CD4-positive, CD25-positive, alpha-beta regulatory T cell (primary cell): ENCODE measurements around the gene ENKUR. TPM values are rescaled to one million over a fixed set of nuclear protein-coding genes. Genes with fewer than 3 reads are reported as not detected.
"Not testable (repeated sequence)": the region's sequence is repeated elsewhere in the genome, so short reads cannot be mapped to it uniquely, and the experiment has no call there.

ENCODE experiments used
- ATAC-seq, 2 donors: fragments of 150-1000 bp; cut with Tn5 transposase; one replicate each; pipeline ENCODE4 v1.10.0; 2021; ENCODE audit warnings: low read depth in 2 of 2, moderate number of reproducible peaks in 2 of 2, moderate library complexity in 1 of 2
- DNase-seq, 3 donors: peaks; one replicate each; pipeline versions ENCODE4 v3.0.0 to v3.0.0-alpha.2; 2012 to 2022; ENCODE audit warnings: mixed read lengths in 1 of 3
- H3K27ac ChIP-seq: one replicate; pipeline ENCODE4 v1.7.0; 2013; ENCODE audit warnings: mild to moderate bottlenecking, low read length; ENCODE audit not compliant: insufficient read depth, poor library complexity, severe bottlenecking
- H3K27me3 ChIP-seq: one replicate; pipeline ENCODE4 v1.7.0; 2013; ENCODE audit warnings: low read length; ENCODE audit not compliant: control insufficient read depth, insufficient read depth
- H3K36me3 ChIP-seq: one replicate; pipeline ENCODE4 v1.7.0; 2013; ENCODE audit warnings: mild to moderate bottlenecking, low read length, moderate library complexity; ENCODE audit not compliant: control insufficient read depth, insufficient read depth
- H3K4me1 ChIP-seq: 2 replicates; pipeline ENCODE4 v1.7.0; 2013; ENCODE audit warnings: mild to moderate bottlenecking, low read length; ENCODE audit not compliant: insufficient read depth, control insufficient read depth, poor library complexity, severe bottlenecking
- H3K4me3 ChIP-seq: one replicate; pipeline ENCODE4 v1.7.0; 2013; ENCODE audit warnings: low read depth, mild to moderate bottlenecking, low read length, moderate library complexity
- H3K9me3 ChIP-seq, 2 experiments: 1 replicate in 1 of 2; 2 replicates in 1 of 2; pipeline ENCODE4 v1.7.0; 2013; ENCODE audit warnings: low read length in 2 of 2, mild to moderate bottlenecking in 1 of 2, moderate library complexity in 1 of 2; ENCODE audit not compliant: control insufficient read depth in 2 of 2
- H3K27ac Mint-ChIP-seq, 3 donors: one replicate each; pipeline ENCODE4 v1.8.0; 2020 to 2022; ENCODE audit warnings: mild to moderate bottlenecking in 3 of 3, mixed read lengths in 3 of 3, moderate library complexity in 2 of 3
- H3K27me3 Mint-ChIP-seq: one replicate; pipeline ENCODE4 v1.8.0; 2022; ENCODE audit warnings: mild to moderate bottlenecking, mixed read lengths
- H3K36me3 Mint-ChIP-seq: one replicate; pipeline ENCODE4 v1.8.0; 2020; ENCODE audit warnings: mixed read lengths
- H3K4me1 Mint-ChIP-seq, 4 donors: one replicate each; pipeline ENCODE4 v1.8.0; 2020 to 2022; ENCODE audit warnings: mixed read lengths in 4 of 4, mild to moderate bottlenecking in 1 of 4
- H3K4me3 Mint-ChIP-seq, 4 donors: one replicate each; pipeline ENCODE4 v1.8.0; 2020 to 2022; ENCODE audit warnings: mild to moderate bottlenecking in 4 of 4, mixed read lengths in 4 of 4, moderate library complexity in 3 of 4
- H3K9me3 Mint-ChIP-seq, 7 donors: one replicate each; pipeline ENCODE4 v1.8.0; 2020 to 2022; ENCODE audit warnings: mixed read lengths in 7 of 7, mild to moderate bottlenecking in 3 of 7, moderate library complexity in 2 of 7
- polyA plus RNA-seq, 4 donors: library from polyadenylated mRNA; unstranded; fragments of 300-500 nt; fragmentation: Illumina TruSeq; gene quantifications; one replicate each; pipeline ENCODE4 v1.2.3, GENCODE V29; 2021
- total RNA-seq: library from RNA; stranded (reverse); gene quantifications from one replicate; pipeline ENCODE4 v1.2.3, GENCODE V29; 2022

Gene ENKUR
- total and polyA plus RNA-seq, 5 donors from 2014 or later: 0.10 to 2.3 TPM; not detected in 3

GRCh38 chr10:24973163-24973562, 42.8 kb downstream of the ENKUR start:
- Histone ChIP-seq H3K27ac (no peak overlapping the region), H3K36me3 (no peaks in the 10 kb centered on the region), H3K9me3 (no peaks in the 10 kb centered on the region), H3K27me3 (no peaks in the 10 kb centered on the region), H3K4me1 (peaks cover 2% of the 10 kb centered on the region), H3K4me3 (no peak overlapping the region)
- DNase-seq (no peak), ATAC-seq (no peak)
- H3K4me3 Mint-ChIP-seq: no peak overlapping the region
- H3K27me3 Mint-ChIP-seq: no peaks in the 10 kb centered on the region
- no peaks in the 10 kb centered on the region for H3K36me3 Mint-ChIP-seq
- peaks cover 0 to 7% (median 2%) of the 10 kb centered on the region in 4 donors for H3K4me1 Mint-ChIP-seq
- no peaks in the 10 kb centered on the region for H3K9me3 Mint-ChIP-seq
- no peak overlapping the region for H3K27ac Mint-ChIP-seq

DNA sequence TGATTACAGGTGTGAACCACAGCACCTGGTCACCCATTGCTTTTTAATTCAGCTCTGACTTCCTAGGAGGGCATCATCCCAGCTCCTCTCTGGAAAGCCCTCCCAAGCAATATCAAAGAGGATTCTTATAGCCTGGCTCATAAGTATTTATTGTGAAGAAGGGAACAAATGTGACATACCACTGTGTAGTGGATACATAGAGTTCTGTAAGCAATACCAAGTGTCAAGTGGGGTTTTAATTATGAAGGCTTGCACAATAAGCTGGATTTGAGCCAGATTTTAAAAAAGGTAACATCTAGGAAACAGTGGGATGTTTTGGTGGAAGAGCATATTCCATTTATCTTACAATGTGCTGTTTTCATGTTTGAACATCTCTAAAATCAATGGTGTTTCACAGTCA, 44.6 kb downstream of the ENKUR start:
- ATAC-seq (no peak), DNase-seq (no peak)
- Mint-ChIP-seq H3K27me3 (no peaks in the 10 kb centered on the region), H3K9me3 (peaks cover 0 to 3% (median 0%) of the 10 kb centered on the region in 7 donors), H3K36me3 (no peaks in the 10 kb centered on the region), H3K27ac (no peak overlapping the region), H3K4me3 (no peak overlapping the region), H3K4me1 (peaks cover 0 to 7% (median 2%) of the 10 kb centered on the region in 4 donors)
- Histone ChIP-seq H3K27me3 (no peaks in the 10 kb centered on the region), H3K27ac (no peak overlapping the region), H3K4me1 (peaks cover 2% of the 10 kb centered on the region), H3K36me3 (no peaks in the 10 kb centered on the region), H3K9me3 (no peaks in the 10 kb centered on the region), H3K4me3 (no peak overlapping the region)

GRCh38 chr10:24969841-24970281, 46.1 kb downstream of the ENKUR start:
- DNase-seq (no peak), ATAC-seq (no peak)
- no peaks in the 10 kb centered on the region for H3K9me3 ChIP-seq
- Mint-ChIP-seq H3K27me3 (peaks cover 5% of the 10 kb centered on the region), H3K9me3 (peaks cover 0 to 3% (median 0%) of the 10 kb centered on the region in 7 donors), H3K4me3 (no peak overlapping the region), H3K27ac (no peak overlapping the region), H3K4me1 (peaks cover 0 to 7% (median 2%) of the 10 kb centered on the region in 4 donors), H3K36me3 (no peaks in the 10 kb centered on the region)
- no peak overlapping the region for H3K27ac ChIP-seq
- no peak overlapping the region for H3K4me3 ChIP-seq
- peaks cover 2% of the 10 kb centered on the region for H3K4me1 ChIP-seq
- no peaks in the 10 kb centered on the region for H3K27me3 ChIP-seq
- no peaks in the 10 kb centered on the region for H3K36me3 ChIP-seq

- H3K4me1 ChIP-seq, DNase-seq, ATAC-seq, H3K4me3 Mint-ChIP-seq, H3K36me3 ChIP-seq, H3K9me3 Mint-ChIP-seq, H3K4me1 Mint-ChIP-seq, H3K36me3 Mint-ChIP-seq, H3K27ac Mint-ChIP-seq, H3K27me3 Mint-ChIP-seq, H3K27me3 ChIP-seq, H3K27ac ChIP-seq, H3K9me3 ChIP-seq, H3K4me3 ChIP-seq: not testable (repeated sequence)
Observed at GRCh38 chr10:24968951-24969350, 47.0 kb downstream of the ENKUR start.

DNA sequence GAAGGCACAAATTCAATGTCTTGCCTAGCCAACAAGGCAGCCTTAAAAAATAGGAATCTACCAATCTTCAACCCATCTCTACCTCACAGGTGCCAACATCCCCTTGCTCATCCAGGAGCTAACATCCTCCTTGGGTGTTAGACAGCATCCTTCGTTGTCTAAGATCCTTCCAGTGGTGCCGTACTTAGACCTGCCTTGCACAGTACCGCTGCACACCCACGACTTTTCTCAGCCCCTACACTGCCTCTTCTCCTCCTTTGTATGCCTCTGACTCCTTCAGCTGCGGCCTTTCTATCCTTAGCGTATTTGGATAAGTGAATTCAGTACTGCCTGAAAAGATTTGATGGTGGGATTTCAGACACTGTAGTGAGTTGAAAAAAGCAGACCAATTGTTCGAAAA, 47.6 kb downstream of the ENKUR start:
- Histone ChIP-seq H3K4me1 (peaks cover 2% of the 10 kb centered on the region), H3K27me3 (no peaks in the 10 kb centered on the region), H3K4me3 (no peak overlapping the region), H3K27ac (no peak overlapping the region), H3K36me3 (no peaks in the 10 kb centered on the region), H3K9me3 (no peaks in the 10 kb centered on the region)
- DNase-seq (no peak), ATAC-seq (no peak)
- Mint-ChIP-seq H3K36me3 (no peaks in the 10 kb centered on the region), H3K4me1 (peaks cover 0 to 7% (median 2%) of the 10 kb centered on the region in 4 donors), H3K9me3 (peaks cover 0 to 3% (median 0%) of the 10 kb centered on the region in 7 donors), H3K27ac (no peak overlapping the region), H3K27me3 (peaks cover 5% of the 10 kb centered on the region), H3K4me3 (no peak overlapping the region)

DNA sequence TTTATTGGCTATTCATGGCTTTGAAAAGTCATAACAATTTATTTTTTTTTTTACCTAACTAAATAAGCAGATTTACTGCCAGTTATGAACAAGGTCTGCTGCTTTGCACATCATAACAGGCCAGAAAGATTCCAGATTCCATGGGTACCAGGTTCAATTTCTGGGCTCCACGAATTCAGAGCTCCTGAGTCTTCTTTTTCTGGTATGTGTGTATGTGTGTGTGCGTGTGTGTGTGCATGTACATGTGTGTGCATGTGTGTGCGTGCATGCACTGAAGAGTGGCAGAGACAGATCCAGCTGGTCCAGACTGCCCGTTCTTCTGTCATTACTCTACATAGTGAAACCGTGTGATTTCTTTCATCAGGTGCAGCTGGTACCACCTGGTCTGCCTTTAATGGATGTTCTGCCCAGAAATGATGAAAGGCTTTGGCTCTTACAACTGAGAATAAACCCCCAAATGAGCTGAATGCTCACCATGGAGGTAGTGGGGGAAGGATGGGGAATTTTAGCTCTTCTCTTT, 48.9 kb downstream of the ENKUR start:
- DNase-seq (no peak), ATAC-seq (no peak)
- H3K27ac ChIP-seq: no peak overlapping the region
- H3K4me1 ChIP-seq: peaks cover 2% of the 10 kb centered on the region
- no peak overlapping the region for H3K4me3 ChIP-seq
- no peaks in the 10 kb centered on the region for H3K36me3 ChIP-seq
- H3K36me3 Mint-ChIP-seq: no peaks in the 10 kb centered on the region
- no peaks in the 10 kb centered on the region for H3K9me3 ChIP-seq
- H3K27me3 Mint-ChIP-seq: peaks cover 5% of the 10 kb centered on the region
- H3K27me3 ChIP-seq: no peaks in the 10 kb centered on the region
- no peak overlapping the region for H3K4me3 Mint-ChIP-seq
- peaks cover 0 to 3% (median 0%) of the 10 kb centered on the region in 7 donors for H3K9me3 Mint-ChIP-seq
- H3K4me1 Mint-ChIP-seq: peaks cover 0 to 4% (median 2%) of the 10 kb centered on the region in 4 donors
- no peak overlapping the region for H3K27ac Mint-ChIP-seq

DNA sequence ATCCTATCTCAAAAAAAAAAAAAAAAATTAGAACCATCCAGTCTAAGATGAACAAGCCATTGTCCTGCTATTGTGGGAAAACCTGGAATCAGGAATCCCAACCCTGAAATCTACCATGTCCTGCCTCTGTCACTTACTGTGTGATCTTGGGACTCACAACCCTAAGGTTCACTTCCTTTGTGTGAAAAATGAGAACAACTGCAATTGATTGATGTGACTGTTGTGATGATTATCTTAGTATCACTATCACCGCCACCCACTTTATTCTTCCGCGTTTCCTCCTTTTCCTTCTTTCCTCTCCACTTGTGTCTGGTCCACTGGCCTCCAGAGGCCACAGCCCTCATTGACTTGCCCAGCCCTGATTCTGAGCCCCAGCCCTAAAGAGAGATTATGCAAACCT, 50.9 kb downstream of the ENKUR start:
- Histone ChIP-seq H3K27me3 (no peaks in the 10 kb centered on the region), H3K27ac (no peak overlapping the region), H3K4me1 (no peaks in the 10 kb centered on the region), H3K4me3 (no peak overlapping the region), H3K36me3 (no peaks in the 10 kb centered on the region), H3K9me3 (no peaks in the 10 kb centered on the region)
- peaks cover 5% of the 10 kb centered on the region for H3K27me3 Mint-ChIP-seq
- DNase-seq (no peak), ATAC-seq (no peak)
- no peaks in the 10 kb centered on the region for H3K36me3 Mint-ChIP-seq
- H3K9me3 Mint-ChIP-seq: peaks cover 0 to 3% (median 0%) of the 10 kb centered on the region in 7 donors
- no peak overlapping the region for H3K4me3 Mint-ChIP-seq
- peak overlapping the region in 1 of 3 donors; percentile 22 for H3K27ac Mint-ChIP-seq
- peaks cover 0 to 3% (median under 1%) of the 10 kb centered on the region in 4 donors for H3K4me1 Mint-ChIP-seq

- Mint-ChIP-seq H3K4me3 (no peak overlapping the region), H3K36me3 (no peaks in the 10 kb centered on the region), H3K4me1 (no peaks in the 10 kb centered on the region), H3K27me3 (peaks cover 5% of the 10 kb centered on the region), H3K9me3 (peaks cover 0 to 3% (median 0%) of the 10 kb centered on the region in 7 donors), H3K27ac (no peak overlapping the region)
- no peak overlapping the region for H3K4me3 ChIP-seq
- DNase-seq (no peak), ATAC-seq (no peak)
- no peaks in the 10 kb centered on the region for H3K36me3 ChIP-seq
- H3K9me3 ChIP-seq: no peaks in the 10 kb centered on the region
- H3K27me3 ChIP-seq: no peaks in the 10 kb centered on the region
- H3K4me1 ChIP-seq: no peaks in the 10 kb centered on the region
- H3K27ac ChIP-seq: no peak overlapping the region
Observed at GRCh38 chr10:24963521-24964041, 52.4 kb downstream of the ENKUR start.
